HG02981 (cell line): Measurements from ENCODE around the gene FHL2.

Experiments
- ATAC-seq: cut with Tn5 transposase; IDR thresholded peaks from one replicate; pipeline ENCODE4 v1.9.1; 2021; ENCODE audit warnings: mild to moderate bottlenecking, moderate library complexity; ENCODE audit not compliant: unreplicated experiment

Gene FHL2

DNA sequence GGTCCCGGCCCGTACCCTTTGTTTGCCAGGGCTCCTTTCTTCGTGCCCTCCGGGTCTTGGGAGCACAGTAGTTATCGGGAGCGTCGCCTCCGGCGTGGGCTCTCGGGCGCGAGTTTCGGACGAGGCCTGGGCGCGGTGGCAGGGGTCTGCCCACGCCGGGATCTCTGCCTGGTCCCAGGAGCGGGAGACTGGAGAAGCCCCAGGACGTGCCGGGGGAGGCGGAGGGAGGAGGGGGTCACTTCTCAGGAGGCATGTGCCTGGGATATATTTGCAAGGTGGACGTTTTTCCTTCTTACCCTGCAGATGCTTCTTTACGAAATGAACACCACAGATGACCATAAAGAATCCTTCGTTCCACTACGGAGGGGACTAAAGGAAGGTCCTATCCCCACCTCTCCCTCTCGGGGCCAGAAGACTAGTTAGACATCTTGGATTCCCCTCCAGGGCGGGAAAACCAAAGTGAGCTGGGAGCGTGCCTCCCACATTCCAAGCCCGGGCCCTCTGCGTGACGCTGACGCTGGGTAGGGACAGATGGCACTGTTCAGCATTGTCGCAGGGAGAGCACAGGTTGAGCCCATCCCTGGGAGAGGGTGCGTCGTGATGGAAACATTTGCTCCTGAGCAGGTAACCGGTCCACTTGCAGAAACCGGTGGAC, 483 bp upstream of the FHL2 start:
- ATAC-seq = no peak

DNA sequence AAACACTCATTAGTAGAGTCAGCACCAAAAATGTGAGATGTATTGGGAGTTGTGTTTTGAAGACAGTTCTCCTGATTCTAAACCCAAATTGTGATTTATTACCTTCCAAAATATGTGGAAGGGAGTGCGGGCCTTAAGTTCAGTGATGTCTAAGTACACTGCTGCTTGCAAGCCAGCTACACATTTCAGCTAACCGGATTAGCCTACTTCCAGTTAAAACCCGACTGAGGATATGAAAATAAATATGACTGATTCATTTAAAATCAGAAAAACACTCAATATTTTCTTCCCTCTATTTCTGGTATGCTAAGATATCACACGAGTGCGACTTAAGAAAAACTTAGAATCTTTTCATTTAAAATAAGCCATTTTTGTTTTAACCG, 907 bp downstream of the FHL2 start:
- no peak for ATAC-seq

GRCh38 chr2:105397025-105397722, 1.7 kb downstream of the FHL2 start:
- ATAC-seq = no peak

DNA sequence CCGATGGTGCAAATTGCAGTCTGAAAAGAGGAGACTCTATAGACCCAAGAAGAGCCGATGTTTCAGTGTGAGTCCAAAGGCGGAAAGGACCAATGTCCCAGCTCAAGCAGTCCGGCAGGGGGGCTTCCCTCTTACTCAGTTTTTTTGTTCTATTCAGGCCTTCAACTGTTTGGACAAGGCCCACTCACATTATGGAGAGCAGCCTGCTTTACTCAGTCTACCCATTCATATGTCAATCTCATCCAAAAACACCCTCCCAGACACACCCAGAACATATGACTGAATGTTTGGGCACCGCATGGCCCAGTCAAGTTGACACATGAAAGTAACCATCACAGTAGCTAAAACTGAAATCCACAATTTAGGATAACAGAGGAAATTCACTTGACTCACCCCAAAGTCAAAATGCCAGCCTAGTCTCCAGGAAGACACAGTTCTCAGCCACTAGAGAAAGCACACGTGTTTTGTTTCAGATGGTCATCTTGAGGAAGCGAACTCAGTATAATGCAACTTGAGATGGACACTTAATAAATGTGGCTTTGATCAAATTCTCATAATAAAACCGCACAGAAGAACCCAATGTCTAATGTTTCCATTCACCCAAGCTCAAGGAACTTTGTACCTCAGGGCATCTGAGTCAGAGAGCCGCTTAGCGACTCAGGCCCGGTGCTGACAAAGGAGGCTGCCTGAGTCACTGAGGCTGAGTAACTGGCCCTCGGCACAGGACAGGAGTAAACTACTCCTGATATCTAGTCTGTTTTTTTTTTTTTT, 2.4 kb downstream of the FHL2 start:
- ATAC-seq = no peak

GRCh38 chr2:105395691-105396090, 3.2 kb downstream of the FHL2 start:
- ATAC-seq = no peak

- ATAC-seq = no peak
These were observed 3.8 kb downstream of the FHL2 start for GRCh38 chr2:105394951-105395611.

DNA sequence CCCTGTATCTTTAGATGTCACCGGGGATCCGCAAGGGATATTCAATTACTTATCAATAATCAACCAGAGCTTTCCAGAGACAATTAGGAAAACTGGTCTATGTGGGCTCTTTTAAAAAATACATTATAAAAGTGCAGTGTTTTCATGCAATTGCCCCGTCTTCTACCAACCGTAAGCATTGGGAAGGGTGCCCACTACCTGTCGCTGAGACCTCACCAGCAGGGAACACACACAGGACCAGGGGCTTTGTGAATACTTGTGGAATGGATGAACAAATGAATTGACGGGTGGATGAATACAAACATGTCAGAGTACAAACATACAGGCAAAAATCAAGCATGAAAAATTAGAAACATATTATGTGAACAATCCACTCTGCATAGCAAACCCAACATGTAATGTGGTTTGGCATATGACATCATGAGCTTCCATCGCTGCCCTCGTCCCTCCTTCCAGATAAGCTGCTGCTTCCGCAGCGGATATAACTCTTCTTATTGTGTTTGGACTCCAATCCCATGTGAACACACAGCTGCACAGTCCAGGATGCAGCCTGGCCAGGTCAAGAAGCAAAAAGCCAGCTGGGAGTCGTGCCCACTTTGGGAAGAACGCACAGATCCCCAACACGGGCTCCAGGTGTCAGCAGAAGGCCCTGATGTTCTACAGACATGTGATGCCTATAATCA, 5.3 kb downstream of the FHL2 start:
- ATAC-seq = no peak

GRCh38 chr2:105391763-105392662, 6.8 kb downstream of the FHL2 start:
- ATAC-seq = no peak

DNA sequence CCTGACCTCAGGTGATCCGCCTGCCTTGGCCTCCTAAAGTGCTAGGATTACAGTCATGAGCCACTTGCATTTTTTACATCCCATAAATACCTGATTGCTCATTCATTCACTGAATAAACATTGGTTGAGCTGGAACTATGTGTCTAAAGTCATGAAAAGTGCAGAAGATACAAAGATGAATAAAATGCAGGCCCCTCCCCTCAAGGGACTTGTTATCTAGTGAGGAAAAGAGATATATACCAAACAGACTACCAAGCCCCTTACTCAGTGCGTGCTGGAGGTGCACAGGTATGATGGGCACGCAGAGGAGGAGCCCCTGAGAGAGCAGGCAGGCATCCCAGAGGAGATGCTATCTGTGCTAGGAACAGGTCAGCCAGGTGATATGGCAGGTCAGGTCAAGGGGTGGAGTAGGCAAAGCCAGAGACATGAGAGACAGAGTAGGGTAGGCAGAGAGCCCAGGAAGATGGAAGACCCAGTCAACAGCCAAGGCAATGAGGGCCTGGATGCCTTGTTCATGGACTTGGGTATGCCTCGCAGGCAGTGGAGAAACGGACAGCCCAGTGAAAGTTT, 7.7 kb downstream of the FHL2 start:
- ATAC-seq = no peak

- ATAC-seq = no peak
These were observed 8.4 kb downstream of the FHL2 start for GRCh38 chr2:105390454-105390853.

GRCh38 chr2:105388971-105389381, 9.9 kb downstream of the FHL2 start:
- ATAC-seq = no peak

DNA sequence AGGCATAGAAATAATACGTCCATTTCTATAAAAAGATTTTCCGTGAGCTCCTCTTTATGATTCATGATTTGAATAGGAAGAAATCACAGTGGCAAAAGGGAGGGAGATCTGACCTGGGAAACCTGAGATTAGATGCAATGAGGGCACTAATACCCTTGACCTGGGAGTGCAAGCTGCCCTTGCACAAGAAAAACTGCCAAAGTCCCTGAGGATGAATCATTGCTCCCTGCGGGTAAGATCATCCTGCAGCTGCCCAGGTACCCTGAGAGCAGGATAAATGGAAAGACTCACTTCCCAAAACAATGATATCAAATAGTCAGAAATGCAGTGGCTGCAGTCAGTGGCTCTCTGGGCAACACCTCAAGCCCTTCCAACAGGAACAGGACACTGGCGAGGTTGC, 11.6 kb downstream of the FHL2 start:
- no peak for ATAC-seq

DNA sequence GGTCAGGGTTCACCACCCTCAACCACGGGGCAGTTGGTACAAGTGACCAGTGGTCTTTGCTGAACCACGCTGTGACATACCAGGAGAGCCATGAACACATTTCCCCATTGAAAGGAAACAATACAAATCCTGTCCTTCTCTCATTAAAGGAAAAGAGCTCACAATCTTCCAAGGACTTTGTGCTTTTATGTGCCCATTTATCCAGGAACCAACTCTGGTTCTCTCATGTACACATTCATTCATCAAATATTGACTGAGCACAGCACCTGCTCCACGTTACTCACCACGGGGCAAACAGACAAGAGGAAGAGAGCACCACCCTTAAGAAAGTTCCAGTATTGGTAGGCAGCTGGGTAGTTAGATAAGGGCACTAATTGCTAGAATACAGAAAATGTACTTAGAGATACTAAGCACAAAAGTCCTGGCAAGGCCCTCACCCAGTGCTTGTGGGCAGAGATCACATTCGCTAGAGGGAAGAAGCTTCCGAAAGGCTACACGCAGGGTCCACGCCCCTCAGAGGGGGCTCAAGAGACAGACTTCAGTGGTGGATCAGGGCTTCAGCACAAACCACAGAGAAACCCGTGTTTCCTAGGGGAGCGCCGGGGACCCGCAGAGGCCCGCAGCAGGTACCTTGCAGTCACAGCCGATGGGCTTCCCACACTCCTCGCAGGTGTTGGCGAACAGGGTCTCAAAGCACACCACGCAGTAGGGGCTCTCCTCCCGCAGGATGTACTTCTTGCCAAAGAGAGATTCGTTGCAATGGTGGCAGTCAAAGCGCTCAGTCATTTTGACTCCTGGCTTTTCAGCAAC, 12.9 kb downstream of the FHL2 start:
- no peak for ATAC-seq

- ATAC-seq = no peak
These were observed 14.0 kb downstream of the FHL2 start for GRCh38 chr2:105384861-105385260.

DNA sequence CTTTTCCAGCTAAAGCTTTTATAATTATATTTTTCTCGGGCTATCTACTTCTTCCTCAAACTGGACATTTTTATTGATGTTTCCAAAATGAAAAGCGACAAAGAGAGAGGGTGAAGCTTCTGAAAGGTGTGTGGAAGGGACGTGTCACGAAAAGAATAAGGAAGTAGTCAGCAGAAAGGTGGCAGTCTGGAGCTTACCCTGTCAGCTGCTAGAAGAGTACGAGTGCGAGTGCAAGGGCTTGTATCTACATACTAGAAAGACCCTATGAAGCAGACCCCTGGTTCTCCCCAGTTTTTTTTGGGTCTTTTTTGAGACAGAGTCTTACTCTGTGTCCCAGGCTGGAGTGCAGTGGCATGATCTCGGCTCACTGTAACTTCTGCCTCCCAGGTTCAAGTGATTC, 14.6 kb downstream of the FHL2 start:
- ATAC-seq = no peak

DNA sequence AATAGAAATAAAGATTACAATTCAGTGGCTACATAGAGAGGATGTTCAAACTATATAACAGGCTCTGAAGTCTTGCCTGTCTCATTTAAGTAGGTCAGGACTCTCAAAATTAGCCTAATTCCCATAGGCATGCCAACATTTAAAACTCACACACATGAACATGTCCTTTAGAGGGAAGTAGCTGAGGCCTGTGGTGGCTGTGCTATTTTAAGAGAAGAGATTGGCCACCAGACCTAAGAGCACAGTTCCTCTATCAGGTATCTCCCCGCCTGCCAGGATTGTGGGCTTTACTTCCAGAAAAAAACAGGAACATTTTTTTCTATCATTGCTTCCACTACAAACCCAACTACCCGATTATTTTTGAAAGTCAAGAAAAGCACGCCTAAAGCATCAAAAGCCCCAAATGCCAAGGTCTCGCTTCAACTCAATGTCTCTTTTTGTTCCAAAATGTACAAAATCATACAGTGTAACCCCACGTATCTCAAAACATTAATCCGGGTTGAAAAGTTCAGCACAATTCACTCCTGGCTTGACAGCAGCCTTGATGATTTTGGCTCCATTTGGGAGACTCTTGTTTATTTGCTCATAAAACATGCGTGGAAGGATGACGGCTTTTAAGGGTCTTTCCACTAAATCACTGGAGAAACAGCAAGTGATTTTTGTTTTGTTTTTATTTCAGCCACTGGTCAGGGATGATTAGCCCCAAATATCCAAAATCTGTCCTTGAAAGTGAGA, 15.3 kb downstream of the FHL2 start:
- ATAC-seq = no peak

DNA sequence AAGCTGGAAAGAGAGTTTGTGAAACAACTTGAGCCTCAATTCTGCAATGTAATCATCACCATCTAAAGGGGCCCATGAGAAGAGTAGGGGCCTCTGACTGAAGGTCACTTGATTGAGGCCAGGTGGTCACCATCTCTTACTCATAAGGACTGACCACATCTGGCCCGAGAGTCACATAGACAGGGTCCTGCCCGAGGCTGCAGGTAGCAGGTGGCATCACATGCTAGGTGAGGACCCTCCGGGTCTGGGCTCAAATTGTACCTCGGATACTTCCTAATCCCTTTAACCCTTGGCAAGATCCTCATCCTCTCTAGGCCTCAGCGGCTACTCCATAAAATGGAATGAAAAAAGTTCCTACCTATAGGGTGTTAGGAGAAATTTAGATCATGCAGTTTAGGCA, 16.7 kb downstream of the FHL2 start:
- ATAC-seq = no peak

GRCh38 chr2:105381101-105381668, 17.7 kb downstream of the FHL2 start:
- ATAC-seq = no peak
